Adrenal gland (tissue), 12 donors: ENCODE results near the gene IRAK1BP1. TPM values are rescaled to one million over a fixed set of nuclear protein-coding genes. Genes with fewer than 3 reads are reported as not detected.
"Not testable (repeated sequence)": the region's sequence is repeated elsewhere in the genome, so short reads cannot be mapped to it uniquely, and the experiment has no call there.

Source experiments
- DNase-seq, 7 donors: peaks; one replicate each; pipeline ENCODE4 v3.0.0-alpha.2; 2019 to 2020
- H3K27ac ChIP-seq, 5 donors: fragments of 200-600 bp; sonication (generic) in 4 of 5; 1 replicate in 3 of 5; 2 replicates in 2 of 5; pipeline versions ENCODE4 v1.5.1 to v1.8.0; 2016 to 2020; ENCODE audit warnings: mild to moderate bottlenecking in 1 of 5
- H3K27me3 ChIP-seq: fragments of 200-600 bp; 2 replicates; pipeline ENCODE4 v1.8.0; 2021
- H3K36me3 ChIP-seq, 2 donors: fragments of 200-600 bp; replicated peaks in 1 of 2; 1 replicate in 1 of 2; 2 replicates in 1 of 2; pipeline versions ENCODE4 v1.5.1 to v1.8.0; 2018 to 2022
- H3K4me1 ChIP-seq, 2 donors: fragments of 200-600 bp; replicated peaks in 1 of 2; 1 replicate in 1 of 2; 2 replicates in 1 of 2; pipeline versions ENCODE4 v1.5.1 to v1.8.0; 2018 to 2021
- H3K4me3 ChIP-seq, 4 donors: fragments of 200-600 bp; sonication (generic) in 3 of 4; one replicate each; pipeline ENCODE4 v1.5.1; 2016 to 2018
- H3K9me3 ChIP-seq, 3 donors: fragments of 200-600 bp; sonication (generic) in 1 of 3; replicated peaks in 1 of 3; 1 replicate in 2 of 3; 2 replicates in 1 of 3; pipeline versions ENCODE4 v1.5.1 to v1.8.0; 2016 to 2021
- CTCF ChIP-seq, 6 experiments: fragments of 450-650 bp in 4 of 6; fragments of 200-600 bp in 2 of 6; sonication (generic) in 1 of 6; IDR thresholded peaks; 1 replicate in 5 of 6; 2 replicates in 1 of 6; pipeline versions ENCODE4 v1.5.1 to v1.8.0; 2016 to 2021; ENCODE audit warnings: antibody characterized with exemption in 6 of 6, mild to moderate bottlenecking in 2 of 6, moderate library complexity in 1 of 6
- POLR2A ChIP-seq, 2 donors: fragments of 450-650 bp; IDR thresholded peaks; one replicate each; pipeline ENCODE4 v1.6.1; 2017; ENCODE audit warnings: antibody characterized with exemption in 2 of 2, mild to moderate bottlenecking in 2 of 2, moderate library complexity in 1 of 2
- WGBS, 4 donors: extraction: QIAGEN DNeasy Blood & Tissue Kit in 2 of 4; methylation state at CpG; one replicate each; pipeline versions ENCODE4 v1.1.5 to v1.1.7; 2013 to 2017; 5-methylcytosine and 5-hydroxymethylcytosine counted together
- intact Hi-C, 2 donors: fragments of 100-400 bp; cut with DNase I; formaldehyde crosslinking; loops; one replicate each; pipeline versions ENCODE4 v1.14.1 to v1.15.0; 2022 to 2023
- polyA plus RNA-seq, 3 donors: library from polyadenylated mRNA; stranded (reverse); fragments of 200-250 nt in 2 of 3; fragments of 350-450 nt in 1 of 3; fragmentation: Illumina TruSeq in 1 of 3; extraction: RNeasy Lipid Tissue Mini Kit (QIAGEN cat#74804) in 1 of 3; gene quantifications; one replicate each; pipeline ENCODE4 v1.2.3, GENCODE V29; 2013 to 2014
- total RNA-seq, 9 donors: library from RNA; depleted of rRNA in 4 of 9; stranded (reverse); fragments of >200 nt in 4 of 9; fragments of 120-200 nt in 1 of 9; fragmentation: NEBNext Ultra II Directional in 1 of 9; extraction: Animal tissue kit (Norgen Biotek cat#: 25700) in 1 of 9; gene quantifications; one replicate each; pipeline versions ENCODE4 v1.1.0 to v1.2.4, GENCODE V29; 2013 to 2023
- donor health status: healthy with polysubstance abuse.
- donor health status: Bipolar disorder and iron deficiency.
- donor health status: DM: yes; HTN: yes; CAD: no.
- donor health status: DM: no; HTN: no; CAD: no.
- donor health status: DM: no; HTN: no; CAD: no.
- donor health status: DM: yes; HTN: yes; CAD: no.

Gene IRAK1BP1
- total and polyA plus RNA-seq, 12 donors, result 2.0 to 8.5 (median 4.4) TPM

GRCh38 chr6:78911218-78911940 is 44.0 kb downstream of the IRAK1BP1 start:
- no peak for DNase-seq
- Histone ChIP-seq H3K36me3 (no peaks in the 10 kb centered on the region), H3K27me3 (no peaks in the 10 kb centered on the region), H3K4me1 (no peaks in the 10 kb centered on the region), H3K4me3 (no peak overlapping the region), H3K9me3 (no peaks in the 10 kb centered on the region), H3K27ac (no peak overlapping the region)
- WGBS, 4 donors, result 78 to 82% (median 80%) methylated on average over 9 of the region's 9 CpGs
- no peak for TF ChIP-seq CTCF (IDR thresholded peaks at IDR 0.05)
- no peak for TF ChIP-seq POLR2A (IDR thresholded peaks at IDR 0.05)
- intact Hi-C loops, result no loop called here

GRCh38 chr6:78916411-78916810 is 49.1 kb downstream of the IRAK1BP1 start:
- Histone ChIP-seq H3K27ac (no peak overlapping the region), H3K36me3 (no peaks in the 10 kb centered on the region), H3K4me3 (no peak overlapping the region), H3K9me3 (peaks cover 0 to 12% (median 0%) of the 10 kb centered on the region in 3 donors), H3K27me3 (no peaks in the 10 kb centered on the region), H3K4me1 (no peaks in the 10 kb centered on the region)
- DNase-seq, result no peak
- intact Hi-C loops, result no loop called here
- WGBS, 4 donors, result 93 to 95% (median 95%) methylated on average over 3 of the region's 3 CpGs
- TF ChIP-seq POLR2A (IDR thresholded peaks at IDR 0.05), result no peak
- no peak for TF ChIP-seq CTCF (IDR thresholded peaks at IDR 0.05)

GRCh38 chr6:78917788-78918187 is 50.4 kb downstream of the IRAK1BP1 start:
- Histone ChIP-seq H3K36me3 (no peaks in the 10 kb centered on the region), H3K4me3 (no peak overlapping the region), H3K9me3 (peaks cover 0 to 12% (median 0%) of the 10 kb centered on the region in 3 donors), H3K4me1 (no peaks in the 10 kb centered on the region), H3K27me3 (no peaks in the 10 kb centered on the region), H3K27ac (no peak overlapping the region)
- no peak for DNase-seq
- 91 to 100% (median 100%) methylated on average over 1 of the region's 1 CpG for WGBS, 4 donors
- TF ChIP-seq CTCF (IDR thresholded peaks at IDR 0.05) (no peak), POLR2A (IDR thresholded peaks at IDR 0.05) (no peak)
- intact Hi-C loops, result no loop called here

GRCh38 chr6:78921168-78921567 is 53.8 kb downstream of the IRAK1BP1 start:
- H3K4me1 ChIP-seq, H3K4me3 ChIP-seq, H3K27ac ChIP-seq, H3K27me3 ChIP-seq, intact Hi-C loops, DNase-seq, H3K36me3 ChIP-seq: not testable (repeated sequence)
- 86 to 99% (median 91%) methylated on average over 1 to 10 of the region's 10 CpGs for WGBS, 4 donors
- peaks cover 0 to 12% (median 0%) of the 10 kb centered on the region in 3 donors for H3K9me3 ChIP-seq

GRCh38 chr6:78925317-78925716 is 58.0 kb downstream of the IRAK1BP1 start:
- WGBS, 4 donors, result 88 to 94% (median 91%) methylated on average over 3 of the region's 3 CpGs

More at GRCh38 chr6:78925317-78925716, 58.0 kb downstream of the IRAK1BP1 start:
- intact Hi-C loops, result no loop called here
- Histone ChIP-seq H3K27me3 (no peaks in the 10 kb centered on the region), H3K36me3 (no peaks in the 10 kb centered on the region), H3K9me3 (no peaks in the 10 kb centered on the region), H3K4me1 (no peaks in the 10 kb centered on the region), H3K27ac (no peak overlapping the region), H3K4me3 (no peak overlapping the region)
- TF ChIP-seq POLR2A (IDR thresholded peaks at IDR 0.05), result no peak
- no peak for TF ChIP-seq CTCF (IDR thresholded peaks at IDR 0.05)
- no peak for DNase-seq
